ENCODE measurements around the gene COMMD3.

Gene COMMD3

GRCh38 chr10:22319980-22320558, 3.9 kb downstream of the COMMD3 start:
- DNase-seq (ENCODE audit: low read depth, low spot score) = peak; percentile 48

GRCh38 chr10:22320591-22321155, 4.5 kb downstream of the COMMD3 start, which contains the start of gene BMI1:
Gene BMI1, plus strand, starts transcription at chr10:22321099. Its CDS starts 5,351 bp downstream, at chr10:22326450.
- no peak for DNase-seq (ENCODE audit: low read depth, low spot score)

GRCh38 chr10:22321156-22321923, 5.2 kb downstream of the COMMD3 start:
- DNase-seq (ENCODE audit: low read depth, low spot score) = peak; percentile 81

GRCh38 chr10:22321924-22322640, 5.9 kb downstream of the COMMD3 start:
- peak; percentile 53 for DNase-seq (ENCODE audit: low read depth, low spot score)

- no peak for DNase-seq (ENCODE audit: low read depth, low spot score)
Observed at GRCh38 chr10:22322641-22323160, 6.5 kb downstream of the COMMD3 start.

- no peak for DNase-seq (ENCODE audit: low read depth, low spot score)
Observed at GRCh38 chr10:22323538-22324305, 7.5 kb downstream of the COMMD3 start.

GRCh38 chr10:22324413-22324812, 8.2 kb downstream of the COMMD3 start:
- no peak for DNase-seq (ENCODE audit: low read depth, low spot score)

- no peak for DNase-seq (ENCODE audit: low read depth, low spot score)
Observed at GRCh38 chr10:22324893-22325271, 8.7 kb downstream of the COMMD3 start.

GRCh38 chr10:22325272-22326144, 9.3 kb downstream of the COMMD3 start:
- peak; percentile 89 for DNase-seq (ENCODE audit: low read depth, low spot score)

GRCh38 chr10:22326145-22326702, 10.0 kb downstream of the COMMD3 start:
- DNase-seq (ENCODE audit: low read depth, low spot score) = no peak

- DNase-seq (ENCODE audit: low read depth, low spot score) = no peak
Observed at GRCh38 chr10:22329150-22329549, 13.0 kb downstream of the COMMD3 start.

GRCh38 chr10:22332116-22332692, 16.0 kb downstream of the COMMD3 start:
- no peak for DNase-seq (ENCODE audit: low read depth, low spot score)

GRCh38 chr10:22333167-22333974, 17.2 kb downstream of the COMMD3 start:
- no peak for DNase-seq (ENCODE audit: low read depth, low spot score)

- no peak for DNase-seq (ENCODE audit: low read depth, low spot score)
Observed at GRCh38 chr10:22333975-22334282, 17.7 kb downstream of the COMMD3 start.

GRCh38 chr10:22334414-22335172, 18.4 kb downstream of the COMMD3 start:
- DNase-seq (ENCODE audit: low read depth, low spot score) = peak; percentile 72

- DNase-seq (ENCODE audit: low read depth, low spot score) = peak; percentile 74
Observed at GRCh38 chr10:22335173-22335933, 19.2 kb downstream of the COMMD3 start.

GRCh38 chr10:22338185-22338900, 22.2 kb downstream of the COMMD3 start:
- DNase-seq (ENCODE audit: low read depth, low spot score) = no peak

Data from ELF-1 (cell line).